Brain microvascular endothelial cell (primary cell): ENCODE measurements around the gene PRKAG3.

Experiments used
- DNase-seq: peaks from one replicate; pipeline ENCODE4 v3.0.0-alpha.2; 2020
- H3K27ac ChIP-seq: fragments of 250-450 bp; sonication (Bioruptor Pico); 2 replicates; pipeline ENCODE4 v1.5.1; 2020; ENCODE audit warnings: mild to moderate bottlenecking, moderate library complexity
- H3K27me3 ChIP-seq: fragments of 250-450 bp; sonication (Bioruptor Pico); replicated peaks from 2 replicates; pipeline ENCODE4 v1.5.1; 2020; ENCODE audit warnings: mild to moderate bottlenecking
- H3K36me3 ChIP-seq: fragments of 250-450 bp; sonication (Bioruptor Pico); replicated peaks from 2 replicates; pipeline ENCODE4 v1.5.1; 2020; ENCODE audit warnings: mild to moderate bottlenecking
- H3K4me3 ChIP-seq: 2 replicates; pipeline ENCODE4 v1.5.1; 2011; ENCODE audit warnings: low read depth, mild to moderate bottlenecking, control low read depth, low read length, moderate library complexity
- CTCF ChIP-seq: IDR thresholded peaks from 2 replicates; pipeline ENCODE4 v1.5.1; 2011; ENCODE audit warnings: low read depth, mild to moderate bottlenecking, moderate library complexity, low read length, control low read depth, inconsistent platforms; ENCODE audit errors: missing control alignments
- in situ Hi-C: cut with HindIII; loops from 2 replicates; pipeline ENCODE4 v1.10.0; 2017; ENCODE audit warnings: low sequenced_read_pairs, low pct_ligation_motif_present

The PRKAG3 gene

GRCh38 chr2:218878486-218878885 is 46.9 kb upstream of the PRKAG3 start:
- Histone ChIP-seq H3K27ac (no peak overlapping the region), H3K27me3 (peaks cover 85% of the 10 kb centered on the region), H3K36me3 (no peaks in the 10 kb centered on the region), H3K4me3 (no peak overlapping the region)
- DNase-seq, result no peak
- in situ Hi-C loops, result no loop called here
- TF ChIP-seq CTCF, result no peak

GRCh38 chr2:218877891-218878290 is 46.3 kb upstream of the PRKAG3 start:
- H3K27me3 ChIP-seq, result peaks cover 87% of the 10 kb centered on the region

GRCh38 chr2:218877331-218877730 is 45.7 kb upstream of the PRKAG3 start:
- in situ Hi-C loops, result no loop called here
- Histone ChIP-seq H3K36me3 (no peaks in the 10 kb centered on the region), H3K4me3 (no peak overlapping the region), H3K27me3 (peaks cover 87% of the 10 kb centered on the region), H3K27ac (no peak overlapping the region)
- no peak for DNase-seq
- no peak for TF ChIP-seq CTCF

More at GRCh38 chr2:218877891-218878290, 46.3 kb upstream of the PRKAG3 start:
- TF ChIP-seq CTCF, result no peak
- Histone ChIP-seq H3K27ac (no peak overlapping the region), H3K36me3 (no peaks in the 10 kb centered on the region), H3K4me3 (no peak overlapping the region)
- in situ Hi-C loops, result no loop called here
- DNase-seq, result no peak

- no peak overlapping the region for H3K27ac ChIP-seq
- TF ChIP-seq CTCF, result peak; percentile 98
- in situ Hi-C loops, result no loop called here
- peak; percentile 68 for DNase-seq
- H3K27me3 ChIP-seq, result peaks cover 87% of the 10 kb centered on the region
- no peaks in the 10 kb centered on the region for H3K36me3 ChIP-seq
- H3K4me3 ChIP-seq, result no peak overlapping the region
These were observed 45.1 kb upstream of the PRKAG3 start for GRCh38 chr2:218876562-218877219.

GRCh38 chr2:218875692-218876246 is 44.2 kb upstream of the PRKAG3 start:
- Histone ChIP-seq H3K36me3 (no peaks in the 10 kb centered on the region), H3K27me3 (peaks cover 87% of the 10 kb centered on the region), H3K27ac (no peak overlapping the region), H3K4me3 (no peak overlapping the region)
- DNase-seq, result no peak
- TF ChIP-seq CTCF, result no peak
- in situ Hi-C loops, result no loop called here
